GM21367 (cell line): ENCODE measurements around the gene CD55.
"Not testable (repeated sequence)": the region's sequence is repeated elsewhere in the genome, so short reads cannot be mapped to it uniquely, and the experiment has no call there.

ENCODE experiments used
- ATAC-seq: cut with Tn5 transposase; IDR thresholded peaks from one replicate; pipeline ENCODE4 v1.9.1; 2021; ENCODE audit not compliant: unreplicated experiment

Gene CD55

GRCh38 chr1:207305489-207305873 is 16.0 kb upstream of the CD55 start:
- no peak for ATAC-seq

- no peak for ATAC-seq
Observed at GRCh38 chr1:207306023-207306422, 15.5 kb upstream of the CD55 start.

GRCh38 chr1:207306603-207307002 is 14.9 kb upstream of the CD55 start:
- no peak for ATAC-seq

GRCh38 chr1:207308451-207309190 is 12.9 kb upstream of the CD55 start:
- no peak for ATAC-seq

GRCh38 chr1:207309745-207310273 is 11.7 kb upstream of the CD55 start:
- no peak for ATAC-seq

- no peak for ATAC-seq
Observed at GRCh38 chr1:207311888-207312603, 9.4 kb upstream of the CD55 start.

GRCh38 chr1:207312604-207312920 is 8.9 kb upstream of the CD55 start:
- ATAC-seq = no peak

- ATAC-seq = no peak
Observed at GRCh38 chr1:207313131-207313530, 8.3 kb upstream of the CD55 start.

- no peak for ATAC-seq
Observed at GRCh38 chr1:207314816-207315215, 6.7 kb upstream of the CD55 start.

GRCh38 chr1:207315435-207315834 is 6.0 kb upstream of the CD55 start:
- ATAC-seq = no peak

GRCh38 chr1:207316141-207316540 is 5.3 kb upstream of the CD55 start:
- ATAC-seq = no peak

GRCh38 chr1:207316622-207317391 is 4.7 kb upstream of the CD55 start:
- no peak for ATAC-seq

GRCh38 chr1:207317561-207317960 is 3.9 kb upstream of the CD55 start:
- no peak for ATAC-seq

- no peak for ATAC-seq
Observed at GRCh38 chr1:207318072-207318619, 3.3 kb upstream of the CD55 start.

GRCh38 chr1:207319199-207319598 is 2.3 kb upstream of the CD55 start:
- ATAC-seq = no peak

- ATAC-seq = not testable (repeated sequence)
Observed at GRCh38 chr1:207320105-207320504, 1.4 kb upstream of the CD55 start.

- peak; percentile 26 for ATAC-seq
Observed at GRCh38 chr1:207321790-207322645, 540 bp downstream of the CD55 start.

- no peak for ATAC-seq
Observed at GRCh38 chr1:207323425-207324225, 2.1 kb downstream of the CD55 start.

- ATAC-seq = no peak
Observed at GRCh38 chr1:207328004-207328403, 6.5 kb downstream of the CD55 start.
